OCI-LY3 (cell line): ENCODE measurements around the gene PREX1.

Experiments
- EZH2phosphoT487 ChIP-seq: fragments of 200-600 bp; shearing (Covaris generic); IDR thresholded peaks from 2 replicates; pipeline ENCODE4 v1.6.1; 2018; ENCODE audit warnings: antibody characterized with exemption, mixed run types, low read depth
- TF ChIP-seq, protein P1 (sequence below): fragments of 200-600, 300-600 bp; sonication (generic); IDR thresholded peaks from 2 replicates; pipeline ENCODE4 v1.5.1; 2014; ENCODE audit warnings: antibody characterized with exemption, low read length, low read depth

GRCh38 chr20:48609491-48609978 is 218.3 kb downstream of the PREX1 start:
- TF ChIP-seq, protein P1, sequence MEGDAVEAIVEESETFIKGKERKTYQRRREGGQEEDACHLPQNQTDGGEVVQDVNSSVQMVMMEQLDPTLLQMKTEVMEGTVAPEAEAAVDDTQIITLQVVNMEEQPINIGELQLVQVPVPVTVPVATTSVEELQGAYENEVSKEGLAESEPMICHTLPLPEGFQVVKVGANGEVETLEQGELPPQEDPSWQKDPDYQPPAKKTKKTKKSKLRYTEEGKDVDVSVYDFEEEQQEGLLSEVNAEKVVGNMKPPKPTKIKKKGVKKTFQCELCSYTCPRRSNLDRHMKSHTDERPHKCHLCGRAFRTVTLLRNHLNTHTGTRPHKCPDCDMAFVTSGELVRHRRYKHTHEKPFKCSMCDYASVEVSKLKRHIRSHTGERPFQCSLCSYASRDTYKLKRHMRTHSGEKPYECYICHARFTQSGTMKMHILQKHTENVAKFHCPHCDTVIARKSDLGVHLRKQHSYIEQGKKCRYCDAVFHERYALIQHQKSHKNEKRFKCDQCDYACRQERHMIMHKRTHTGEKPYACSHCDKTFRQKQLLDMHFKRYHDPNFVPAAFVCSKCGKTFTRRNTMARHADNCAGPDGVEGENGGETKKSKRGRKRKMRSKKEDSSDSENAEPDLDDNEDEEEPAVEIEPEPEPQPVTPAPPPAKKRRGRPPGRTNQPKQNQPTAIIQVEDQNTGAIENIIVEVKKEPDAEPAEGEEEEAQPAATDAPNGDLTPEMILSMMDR: no peak
- no peak for TF ChIP-seq EZH2phosphoT487
